Measurements from ENCODE around the gene NKX6-1.

DNA sequence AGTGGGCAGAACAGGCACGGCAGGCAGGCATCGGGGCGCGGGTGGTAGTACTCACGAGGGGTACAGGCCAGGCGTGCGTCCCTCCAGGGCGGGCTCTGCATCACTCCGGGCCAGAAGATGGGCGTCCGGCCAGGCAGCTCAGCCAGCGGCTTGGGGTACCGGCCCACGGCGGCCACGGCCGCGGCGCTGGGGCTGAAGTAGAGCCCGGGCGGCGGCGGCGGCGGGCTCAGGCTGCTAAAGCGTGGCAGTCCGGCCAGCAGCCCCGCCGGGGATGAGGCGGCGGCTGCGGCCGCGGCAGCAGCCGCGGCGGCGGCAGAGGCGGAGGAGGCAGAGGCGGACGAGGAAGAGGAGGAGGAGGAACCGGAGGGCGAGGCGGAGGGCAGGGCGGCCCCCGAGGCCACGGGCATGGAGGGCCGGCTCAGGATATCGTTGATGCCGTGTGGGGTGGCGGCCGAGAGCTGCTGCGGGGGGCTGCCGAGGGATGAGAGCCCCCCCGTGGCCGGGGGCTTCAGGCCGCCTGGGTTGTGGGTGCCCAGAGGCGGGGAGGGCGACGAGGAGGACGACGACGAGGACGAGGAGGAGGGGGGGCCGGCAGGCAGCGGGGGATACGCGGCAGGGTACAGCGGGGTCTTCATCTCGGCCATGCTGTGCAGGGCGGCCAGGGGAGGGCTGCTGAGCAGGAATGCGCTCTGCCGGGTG lies 1.4 kb downstream of the NKX6-1 start:
- TF ChIP-seq POLR2AphosphoS5 (IDR thresholded peaks at IDR 0.05; ENCODE audit: low read depth, low read length) (no peak), TAF1 (IDR thresholded peaks at IDR 0.05; ENCODE audit: borderline replicate concordance, low read depth, low read length) (no peak), POLR2A (IDR thresholded peaks at IDR 0.05; ENCODE audit: low read depth, low read length) (no peak)

All from GM12892 (cell line).